ENCODE results near the gene SBNO2.

SBNO2 gene

GRCh38 chr19:1168572-1169410 is 5.3 kb downstream of the SBNO2 start (continued):
- TF ChIP-seq OSR1 (CRISPR knock-in tag; IDR thresholded peaks at IDR 0.05) (no peak), ISL1 (CRISPR knock-in tag; IDR thresholded peaks at IDR 0.05) (no peak), ZFP30 (CRISPR knock-in tag; IDR thresholded peaks at IDR 0.05) (no peak), CSRNP3 (CRISPR knock-in tag; IDR thresholded peaks at IDR 0.05) (no peak), ZNF565 (CRISPR knock-in tag; conservative IDR thresholded peaks at IDR 0.05; ENCODE audit: low read depth) (no peak), ARNTL (CRISPR knock-in tag; IDR thresholded peaks at IDR 0.05; ENCODE audit: borderline replicate concordance, low read depth) (no peak), SNAI2 (CRISPR knock-in tag; IDR thresholded peaks at IDR 0.05) (no peak)

- TF ChIP-seq TCF4 (CRISPR knock-in tag; IDR thresholded peaks at IDR 0.05; ENCODE audit: borderline replicate concordance) (no peak), CSDC2 (CRISPR knock-in tag; IDR thresholded peaks at IDR 0.05) (no peak), ZFP30 (CRISPR knock-in tag; IDR thresholded peaks at IDR 0.05) (no peak), SNAI2 (CRISPR knock-in tag; IDR thresholded peaks at IDR 0.05) (no peak), ESRRG (CRISPR knock-in tag; IDR thresholded peaks at IDR 0.05) (no peak), PATZ1 (CRISPR knock-in tag; IDR thresholded peaks at IDR 0.05; ENCODE audit: borderline replicate concordance) (no peak), OSR1 (CRISPR knock-in tag; IDR thresholded peaks at IDR 0.05) (no peak), POU6F1 (CRISPR knock-in tag; IDR thresholded peaks at IDR 0.05; ENCODE audit: borderline replicate concordance, low read depth) (no peak), ZNF8 (CRISPR knock-in tag; IDR thresholded peaks at IDR 0.05) (no peak)
- no peak for ATAC-seq
Measured at GRCh38 chr19:1167687-1168571, 6.1 kb downstream of the SBNO2 start.

GRCh38 chr19:1166872-1167573 is 7.0 kb downstream of the SBNO2 start:
- TF ChIP-seq TCF4 (CRISPR knock-in tag; IDR thresholded peaks at IDR 0.05; ENCODE audit: borderline replicate concordance) (no peak), TOX (CRISPR knock-in tag; IDR thresholded peaks at IDR 0.05; ENCODE audit: borderline replicate concordance) (no peak)
- no peak for ATAC-seq

GRCh38 chr19:1164684-1165531 is 9.2 kb downstream of the SBNO2 start:
- ATAC-seq, result no peak
- TF ChIP-seq PPARA (CRISPR knock-in tag; IDR thresholded peaks at IDR 0.05; ENCODE audit: borderline replicate concordance) (no peak), POU6F1 (CRISPR knock-in tag; IDR thresholded peaks at IDR 0.05; ENCODE audit: borderline replicate concordance, low read depth) (no peak), CSRNP3 (CRISPR knock-in tag; IDR thresholded peaks at IDR 0.05) (no peak), ESRRG (CRISPR knock-in tag; IDR thresholded peaks at IDR 0.05) (no peak), CREB5 (CRISPR knock-in tag; IDR thresholded peaks at IDR 0.05; ENCODE audit: low read depth) (no peak), OSR1 (CRISPR knock-in tag; IDR thresholded peaks at IDR 0.05) (no peak), BACH2 (CRISPR knock-in tag; IDR thresholded peaks at IDR 0.05; ENCODE audit: borderline replicate concordance) (no peak), CSDC2 (CRISPR knock-in tag; IDR thresholded peaks at IDR 0.05) (no peak), ZFP3 (CRISPR knock-in tag; IDR thresholded peaks at IDR 0.05) (no peak), PATZ1 (CRISPR knock-in tag; IDR thresholded peaks at IDR 0.05; ENCODE audit: borderline replicate concordance) (no peak)
